Stimulated activated naive CD8-positive, alpha-beta T cell treated with anti-CD3 and anti-CD28 coated beads, Interleukin-15, Interleukin-2, amounts not matched to agents 100 ng/mL and 50 ng/mL, for 24 hours (primary cell): ENCODE results near the gene BEST2.
"Not testable (repeated sequence)": the region's sequence is repeated elsewhere in the genome, so short reads cannot be mapped to it uniquely, and the experiment has no call there.

Source experiments
- H3K27ac Mint-ChIP-seq: one replicate; pipeline ENCODE4 v1.8.0; 2021; ENCODE audit warnings: mild to moderate bottlenecking, mixed read lengths
- H3K27me3 Mint-ChIP-seq: one replicate; pipeline ENCODE4 v1.8.0; 2021; ENCODE audit warnings: mixed read lengths
- H3K36me3 Mint-ChIP-seq: one replicate; pipeline ENCODE4 v1.8.0; 2021; ENCODE audit warnings: low read depth, mixed read lengths
- H3K4me1 Mint-ChIP-seq: one replicate; pipeline ENCODE4 v1.8.0; 2021; ENCODE audit warnings: low read depth, mixed read lengths
- H3K4me3 Mint-ChIP-seq: one replicate; pipeline ENCODE4 v1.8.0; 2021; ENCODE audit warnings: mild to moderate bottlenecking, mixed read lengths
- H3K9me3 Mint-ChIP-seq: one replicate; pipeline ENCODE4 v1.8.0; 2021; ENCODE audit warnings: mixed read lengths

Gene BEST2

DNA sequence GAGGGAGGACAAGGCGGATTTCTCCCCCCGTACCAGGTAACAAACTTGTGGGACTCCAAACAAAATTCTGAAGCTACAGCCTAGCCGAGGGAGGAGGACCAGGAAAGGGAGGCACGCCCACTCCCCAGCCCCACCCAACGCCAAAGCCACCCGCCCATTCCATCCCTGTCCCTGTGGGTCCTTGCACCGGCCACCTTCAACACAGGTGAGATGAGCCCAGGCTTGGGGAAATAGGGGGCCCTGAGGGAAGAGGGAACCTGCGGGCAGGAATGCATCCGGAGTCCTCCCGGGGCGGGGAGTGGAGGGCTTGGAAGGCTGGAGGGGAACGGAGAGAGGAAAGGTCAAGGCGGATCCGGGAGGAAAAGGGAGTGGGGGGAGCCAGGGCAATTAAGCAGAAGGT, at the start of gene BEST2:
TSS of gene BEST2 (plus strand) at position 157 of the 400 bp plus-strand sequence. CDS start 802 bp downstream, outside the sequence.
- Mint-ChIP-seq H3K4me3 (no peak within 1 kb of the TSS), H3K27ac (no peak within 1 kb of the TSS), H3K36me3 (peaks cover 18% of the 10 kb centered on the region), H3K9me3 (no peaks in the 10 kb centered on the region), H3K4me1 (no peaks in the 10 kb centered on the region), H3K27me3 (peaks cover 31% of the 10 kb centered on the region)

DNA sequence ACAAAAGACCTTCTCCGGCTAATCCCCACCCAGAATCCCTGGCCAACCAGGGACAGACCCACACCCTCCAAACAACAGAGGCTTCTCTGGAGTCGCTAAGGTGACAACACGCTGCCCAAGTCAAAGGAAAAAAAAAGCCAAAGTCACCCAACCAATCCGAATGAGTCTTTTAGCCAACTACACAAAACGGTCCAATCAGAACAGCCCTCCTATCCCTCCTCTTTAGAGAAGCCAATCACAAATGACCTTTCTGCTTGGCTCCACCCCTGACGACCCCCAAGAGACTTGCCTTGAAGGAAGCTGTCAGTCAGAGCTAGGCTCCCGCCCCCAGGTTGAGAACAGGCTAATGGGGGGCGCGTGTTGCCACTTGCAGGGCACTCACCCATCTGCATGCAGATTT, 48.5 kb upstream of the BEST2 start:
- Mint-ChIP-seq H3K9me3 (no peaks in the 10 kb centered on the region), H3K27me3 (no peaks in the 10 kb centered on the region), H3K4me3 (no peak overlapping the region), H3K27ac (no peak overlapping the region), H3K36me3 (peaks cover 65% of the 10 kb centered on the region), H3K4me1 (peaks cover 3% of the 10 kb centered on the region)

DNA sequence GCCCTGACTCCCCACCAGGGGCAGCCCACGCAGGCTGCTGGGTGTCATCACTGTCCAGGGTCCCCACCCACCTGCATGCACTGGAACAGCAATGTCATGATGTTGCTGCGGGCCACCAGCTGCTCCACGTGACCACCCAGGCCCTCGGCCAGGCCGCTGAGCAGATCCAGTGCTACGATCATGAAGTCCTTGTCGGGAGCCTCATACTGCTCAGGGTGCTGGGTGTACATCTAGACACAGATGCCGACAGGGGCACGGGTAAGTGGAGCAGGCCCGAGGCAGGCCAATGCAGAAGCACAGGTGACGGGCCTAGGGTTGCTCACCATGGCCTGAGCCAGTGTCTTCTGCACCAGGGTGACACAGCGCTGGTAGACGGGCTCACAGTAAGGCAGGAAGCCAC, 46.4 kb upstream of the BEST2 start:
- Mint-ChIP-seq H3K27ac (peak overlapping the region; percentile 11), H3K4me3 (no peak overlapping the region), H3K9me3 (no peaks in the 10 kb centered on the region), H3K27me3 (no peaks in the 10 kb centered on the region), H3K4me1 (no peaks in the 10 kb centered on the region), H3K36me3 (peaks cover 55% of the 10 kb centered on the region)

DNA sequence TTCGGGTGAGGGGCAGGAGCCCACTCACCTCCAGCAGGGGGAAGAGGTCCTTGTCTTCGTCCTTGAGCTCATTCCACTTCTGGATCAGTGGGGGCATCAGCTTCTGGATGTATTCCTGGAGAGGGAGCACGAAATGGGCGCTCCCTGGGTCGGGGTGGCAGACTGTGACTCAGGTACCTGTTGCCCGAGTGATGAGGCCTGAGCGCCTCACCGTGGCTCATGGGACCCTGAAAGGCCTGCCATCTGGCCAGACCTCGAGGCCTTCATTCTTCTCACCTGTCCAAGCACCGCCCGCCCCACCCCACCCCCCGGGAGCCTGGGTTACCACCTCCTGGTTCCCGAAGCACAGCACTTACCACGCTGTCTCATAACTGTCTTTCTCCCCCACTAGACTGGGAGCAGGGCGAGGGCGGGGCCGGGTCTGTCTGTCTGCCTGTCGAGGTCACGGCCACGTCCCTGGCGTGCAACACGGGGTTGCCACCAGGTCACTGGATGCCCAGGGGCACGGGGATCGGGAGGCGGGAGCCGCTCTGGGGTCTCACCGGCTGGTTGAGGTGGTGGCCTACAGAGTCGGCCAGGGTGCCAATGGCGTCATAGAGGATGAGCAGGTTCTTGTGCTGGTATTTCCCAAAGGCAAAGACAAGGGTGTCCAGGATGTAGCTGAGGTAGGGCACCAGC, 45.8 kb upstream of the BEST2 start:
- Mint-ChIP-seq H3K36me3 (peaks cover 60% of the 10 kb centered on the region), H3K4me3 (no peak overlapping the region), H3K27me3 (no peaks in the 10 kb centered on the region), H3K27ac (no peak overlapping the region), H3K9me3 (no peaks in the 10 kb centered on the region), H3K4me1 (no peaks in the 10 kb centered on the region)

DNA sequence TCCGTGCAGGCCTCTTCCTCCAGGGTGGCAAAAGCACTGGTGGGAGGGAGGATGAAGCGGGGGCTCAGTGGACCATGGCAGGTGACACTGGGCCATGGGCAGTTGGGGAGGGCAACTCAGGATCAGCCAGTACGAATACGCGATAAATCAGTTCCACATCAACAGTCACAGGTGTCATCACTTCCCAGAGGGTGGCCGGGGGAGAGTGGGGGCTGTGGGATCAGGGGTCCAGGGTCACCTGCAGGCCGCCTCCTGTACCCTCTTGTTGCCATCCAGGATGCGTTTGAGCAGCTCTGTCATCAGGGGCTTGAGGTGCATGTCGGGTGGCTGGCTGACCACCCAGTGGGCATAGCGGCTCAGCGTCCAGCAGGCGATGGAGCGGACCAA, 45.3 kb upstream of the BEST2 start:
- no peaks in the 10 kb centered on the region for H3K27me3 Mint-ChIP-seq
- no peaks in the 10 kb centered on the region for H3K4me1 Mint-ChIP-seq
- no peak overlapping the region for H3K4me3 Mint-ChIP-seq
- peaks cover 60% of the 10 kb centered on the region for H3K36me3 Mint-ChIP-seq
- H3K27ac Mint-ChIP-seq, result no peak overlapping the region
- no peaks in the 10 kb centered on the region for H3K9me3 Mint-ChIP-seq

DNA sequence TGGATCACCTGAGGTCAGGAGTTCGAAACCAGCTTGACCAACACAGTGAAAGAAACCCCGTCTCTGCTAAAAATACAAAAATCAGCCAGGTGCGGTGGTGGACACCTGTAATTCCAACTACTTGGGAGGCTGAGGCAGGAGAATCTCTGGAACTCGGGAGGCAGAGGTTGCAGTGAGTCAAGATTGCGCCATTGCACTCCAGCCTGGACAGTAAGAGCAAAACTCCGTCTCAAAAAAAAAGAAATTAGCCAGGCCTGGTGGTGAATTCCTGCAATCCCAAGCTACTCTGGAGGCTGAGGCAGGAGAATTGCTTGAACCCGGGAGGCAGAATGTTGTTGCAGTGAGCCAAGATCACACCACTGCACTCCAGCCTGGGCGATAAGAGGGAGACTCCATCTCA, 43.0 kb upstream of the BEST2 start:
- Mint-ChIP-seq H3K36me3 (peaks cover 57% of the 10 kb centered on the region), H3K27me3 (no peaks in the 10 kb centered on the region), H3K4me3 (no peak overlapping the region), H3K4me1 (no peaks in the 10 kb centered on the region), H3K27ac (no peak overlapping the region), H3K9me3 (no peaks in the 10 kb centered on the region)

DNA sequence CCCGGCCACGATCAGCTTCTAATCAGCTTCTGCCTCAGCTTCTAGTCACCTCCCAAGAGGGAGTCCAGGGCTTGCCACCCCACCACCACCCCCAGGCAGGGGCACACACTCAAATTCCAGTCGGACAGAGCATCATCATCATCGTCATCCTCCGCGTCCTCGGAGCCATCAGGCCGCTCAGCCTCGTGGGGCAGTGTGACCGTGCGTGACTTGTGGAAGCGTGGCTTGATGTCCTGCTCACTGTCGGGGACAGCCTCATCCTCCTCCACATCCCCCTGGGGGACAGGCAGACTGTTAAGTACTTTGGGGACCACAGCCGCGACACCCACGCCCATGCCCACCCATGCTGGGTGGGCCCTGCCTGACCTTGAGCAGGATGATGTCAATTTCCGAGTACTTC, 40.4 kb upstream of the BEST2 start:
- Mint-ChIP-seq H3K36me3 (peaks cover 51% of the 10 kb centered on the region), H3K27ac (no peak overlapping the region), H3K4me3 (no peak overlapping the region), H3K4me1 (no peaks in the 10 kb centered on the region), H3K27me3 (no peaks in the 10 kb centered on the region), H3K9me3 (no peaks in the 10 kb centered on the region)

DNA sequence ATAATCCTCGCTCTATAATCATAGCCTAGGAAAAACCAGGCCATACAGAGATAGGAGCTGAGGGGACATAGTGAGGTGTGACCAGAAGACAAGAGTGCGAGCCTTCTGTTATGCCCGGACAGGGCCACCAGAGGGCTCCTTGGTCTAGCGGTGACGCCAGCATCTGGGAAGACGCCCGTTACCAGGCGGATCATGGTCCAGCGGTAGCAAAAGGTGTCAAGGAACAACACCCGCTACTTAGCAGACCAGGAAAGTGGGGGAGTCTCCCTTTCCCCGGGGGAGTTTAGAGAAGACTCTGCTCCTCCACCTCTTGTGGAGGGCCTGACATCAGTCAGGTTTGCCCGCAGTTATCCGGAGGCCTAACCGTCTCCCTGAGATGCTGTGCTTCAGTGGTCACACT, 39.5 kb upstream of the BEST2 start:
- not testable (repeated sequence) for H3K4me1 Mint-ChIP-seq, H3K27me3 Mint-ChIP-seq, H3K27ac Mint-ChIP-seq, H3K9me3 Mint-ChIP-seq, H3K4me3 Mint-ChIP-seq
- H3K36me3 Mint-ChIP-seq, result peaks cover 51% of the 10 kb centered on the region

DNA sequence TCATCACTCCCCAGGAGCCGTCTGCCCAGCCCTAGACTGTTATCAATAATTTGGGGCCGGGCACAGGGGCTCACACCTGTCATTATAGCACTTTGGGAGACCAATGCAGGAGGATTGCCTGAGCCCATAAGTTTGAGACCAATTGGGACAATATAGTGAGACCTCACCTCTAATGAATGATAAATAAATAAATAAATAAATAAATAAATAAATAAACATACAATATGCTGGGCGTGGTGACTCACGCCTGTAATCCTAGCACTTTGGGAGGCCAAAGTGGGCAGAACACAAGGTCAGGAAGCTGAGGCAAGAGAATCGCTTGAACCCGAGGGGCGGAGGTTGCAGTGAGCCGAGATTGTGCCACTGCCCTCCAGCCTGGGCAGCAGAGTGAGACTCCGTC, 38.3 kb upstream of the BEST2 start:
- not testable (repeated sequence) for H3K4me3 Mint-ChIP-seq, H3K4me1 Mint-ChIP-seq, H3K9me3 Mint-ChIP-seq, H3K27me3 Mint-ChIP-seq, H3K27ac Mint-ChIP-seq
- H3K36me3 Mint-ChIP-seq, result peaks cover 50% of the 10 kb centered on the region

DNA sequence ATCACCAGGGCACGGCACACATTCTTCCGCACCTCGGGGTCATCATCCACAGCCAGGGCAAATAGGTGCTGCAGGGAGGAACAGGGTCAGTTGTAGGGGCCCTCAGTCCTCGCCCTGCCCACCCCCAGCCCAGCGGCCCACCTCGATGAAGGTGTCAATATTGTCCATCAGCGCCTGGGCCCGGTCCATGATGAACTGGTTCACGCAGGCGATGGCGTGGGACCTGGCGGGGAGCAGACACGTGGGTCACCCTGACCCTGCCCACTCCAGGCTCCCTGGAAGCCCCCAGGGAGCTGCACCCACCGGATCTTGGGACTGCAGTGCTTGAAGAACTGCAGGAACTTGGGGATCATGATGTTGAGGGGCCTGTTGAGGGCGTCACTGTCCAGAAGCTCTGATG, 36.5 kb upstream of the BEST2 start:
- no peaks in the 10 kb centered on the region for H3K9me3 Mint-ChIP-seq
- H3K4me3 Mint-ChIP-seq, result no peak overlapping the region
- no peak overlapping the region for H3K27ac Mint-ChIP-seq
- peaks cover 62% of the 10 kb centered on the region for H3K36me3 Mint-ChIP-seq
- H3K27me3 Mint-ChIP-seq, result no peaks in the 10 kb centered on the region
- H3K4me1 Mint-ChIP-seq, result peaks cover 14% of the 10 kb centered on the region

DNA sequence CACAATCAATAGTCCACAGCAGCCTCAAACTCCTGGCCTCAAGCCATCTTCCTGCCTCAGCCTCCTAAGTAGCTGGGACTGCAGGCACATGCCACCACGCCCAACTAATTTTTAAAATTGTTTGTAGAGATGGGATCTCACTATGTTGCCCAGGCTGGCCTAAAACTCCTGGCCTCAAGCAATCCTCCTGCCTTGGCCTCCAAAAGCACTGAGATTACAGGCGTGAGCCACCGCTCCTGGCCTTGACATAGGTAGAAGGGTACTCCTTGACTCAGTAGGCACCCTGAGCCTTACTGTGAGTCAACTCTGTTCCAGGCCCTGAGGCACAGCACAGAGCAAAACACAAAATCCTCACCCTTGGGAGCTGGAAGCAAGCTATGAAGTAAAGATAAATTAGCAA, 35.7 kb upstream of the BEST2 start:
- no peaks in the 10 kb centered on the region for H3K9me3 Mint-ChIP-seq
- H3K27me3 Mint-ChIP-seq, result no peaks in the 10 kb centered on the region
- H3K27ac Mint-ChIP-seq, result no peak overlapping the region
- H3K4me1 Mint-ChIP-seq, result peaks cover 21% of the 10 kb centered on the region
- no peak overlapping the region for H3K4me3 Mint-ChIP-seq
- H3K36me3 Mint-ChIP-seq, result peaks cover 59% of the 10 kb centered on the region

DNA sequence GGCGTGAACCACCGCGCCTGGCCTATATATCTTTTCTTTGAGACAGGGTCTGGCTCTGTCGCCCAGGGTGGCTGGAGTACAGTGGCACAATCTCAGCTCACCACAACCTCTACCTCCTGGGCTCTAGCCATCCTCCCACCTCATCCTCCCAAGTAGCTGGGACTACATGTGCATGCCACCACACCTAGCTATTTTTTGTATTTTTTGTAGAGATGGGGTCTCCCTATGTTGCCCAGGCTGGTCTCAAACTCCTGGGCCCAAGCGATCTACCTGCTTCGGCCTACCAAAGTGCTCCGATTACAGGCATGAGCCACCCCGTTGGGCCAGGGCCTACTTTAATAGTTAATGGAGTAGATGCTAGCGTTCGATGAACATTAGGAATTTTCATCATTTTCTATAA, 31.3 kb upstream of the BEST2 start:
- Mint-ChIP-seq H3K36me3 (peaks cover 58% of the 10 kb centered on the region), H3K4me1 (peaks cover 41% of the 10 kb centered on the region)

DNA sequence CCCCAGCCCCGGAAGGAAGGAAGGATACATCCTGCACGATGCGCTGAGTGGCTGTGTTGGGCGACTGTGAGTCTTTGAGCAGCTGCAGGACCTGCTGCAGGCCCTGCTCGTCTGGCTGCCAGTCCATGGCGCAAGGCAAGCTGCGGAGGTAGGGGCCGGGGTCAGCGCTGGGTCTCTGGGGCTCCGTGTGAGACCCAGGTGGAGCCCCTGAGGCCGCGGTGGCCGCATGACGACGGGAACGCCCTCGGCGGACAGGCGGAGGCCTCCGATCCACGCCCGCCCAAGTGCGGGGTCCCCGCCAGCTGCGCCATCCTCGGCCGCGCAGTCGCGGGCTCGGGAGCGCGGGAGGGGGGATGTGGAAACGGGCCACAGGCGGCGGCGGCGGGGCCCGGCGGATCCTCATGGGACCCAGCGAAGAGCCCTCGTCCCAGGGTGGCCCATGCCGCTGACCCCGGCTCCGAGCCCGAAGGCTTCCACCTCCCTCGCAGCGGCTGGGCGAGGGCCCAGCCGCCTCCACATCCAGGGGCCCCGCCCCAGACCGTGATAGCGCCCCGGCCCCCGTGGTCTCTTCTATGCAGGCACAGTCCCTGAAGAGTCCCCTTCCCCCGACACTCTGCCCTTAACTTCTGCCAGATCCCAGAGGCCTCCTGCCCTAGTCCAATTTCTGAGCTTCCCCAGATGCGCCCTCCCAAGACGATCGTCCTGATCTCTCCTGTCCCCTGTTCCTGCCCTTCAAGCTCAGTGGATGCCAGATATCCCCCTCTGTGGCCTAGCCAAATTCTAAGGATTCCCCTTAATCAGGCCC, 30.5 kb upstream of the BEST2 start:
- peak overlapping the region; percentile 92 for H3K4me3 Mint-ChIP-seq

More for the DNA sequence above, 31.3 kb upstream of the BEST2 start:
- H3K27me3 Mint-ChIP-seq, result no peaks in the 10 kb centered on the region
- H3K9me3 Mint-ChIP-seq, result no peaks in the 10 kb centered on the region
- H3K4me3 Mint-ChIP-seq, result peak overlapping the region; percentile 87
- peak overlapping the region; percentile 81 for H3K27ac Mint-ChIP-seq

DNA sequence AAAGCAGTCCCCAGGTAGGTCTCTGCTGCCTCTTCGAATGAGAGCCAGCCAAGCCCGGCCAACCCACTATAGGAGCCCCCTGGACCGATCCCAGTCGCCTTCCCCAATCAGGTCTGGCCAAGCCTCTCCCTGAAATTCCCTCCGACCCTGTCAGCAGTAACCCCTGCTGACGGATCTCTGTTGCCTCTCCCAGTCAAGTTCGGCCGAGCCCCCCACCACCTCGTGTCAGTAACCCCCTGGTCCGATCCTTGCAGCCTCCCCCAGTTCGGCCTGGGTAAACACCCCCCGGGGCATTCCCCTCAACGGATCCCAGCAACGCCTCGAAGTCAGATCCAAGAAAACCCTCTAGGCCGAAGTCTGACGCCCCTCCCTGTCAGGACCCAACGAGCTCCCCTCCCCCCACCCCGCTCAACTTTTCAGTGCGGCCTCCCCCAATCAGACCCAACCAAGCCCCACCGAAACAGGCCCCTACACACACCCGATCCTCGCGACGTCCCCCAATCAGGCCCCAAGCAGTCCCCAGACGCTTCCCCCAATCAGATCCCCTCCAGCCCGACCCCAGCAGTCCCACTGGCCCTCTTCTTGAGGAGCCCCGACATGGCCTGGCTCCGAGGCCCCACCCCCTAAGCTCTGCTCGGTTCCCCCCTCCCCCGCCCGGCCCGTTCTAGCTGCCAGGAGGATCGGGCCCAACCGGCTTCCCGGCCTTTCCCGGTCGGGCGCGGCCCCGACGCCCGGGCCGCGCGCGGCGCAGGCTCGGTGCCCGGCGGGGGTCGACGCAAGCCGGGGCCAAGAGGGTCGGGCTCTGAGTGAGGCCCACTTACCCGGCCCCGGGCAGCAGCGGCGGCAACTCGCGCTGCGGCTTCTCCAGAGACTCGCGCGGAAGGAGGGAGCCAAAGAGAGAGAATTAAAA, 29.7 kb upstream of the BEST2 start:
- no peaks in the 10 kb centered on the region for H3K9me3 Mint-ChIP-seq
- peak overlapping the region; percentile 97 for H3K4me3 Mint-ChIP-seq
- H3K4me1 Mint-ChIP-seq, result peaks cover 44% of the 10 kb centered on the region
- peak overlapping the region; percentile 94 for H3K27ac Mint-ChIP-seq
- H3K36me3 Mint-ChIP-seq, result peaks cover 53% of the 10 kb centered on the region
- H3K27me3 Mint-ChIP-seq, result no peaks in the 10 kb centered on the region

More for the DNA sequence above, 30.5 kb upstream of the BEST2 start:
- Mint-ChIP-seq H3K4me1 (peaks cover 41% of the 10 kb centered on the region), H3K27me3 (no peaks in the 10 kb centered on the region), H3K9me3 (no peaks in the 10 kb centered on the region), H3K36me3 (peaks cover 56% of the 10 kb centered on the region), H3K27ac (peak overlapping the region; percentile 87)
